OCI-LY7 (cell line): ENCODE measurements around the gene QRFPR. TPM values are rescaled to one million over a fixed set of nuclear protein-coding genes. Genes with fewer than 3 reads are reported as not detected.

Experiments used
- BruUV-seq: library from RNA; stranded (reverse); fragments of 400-500 nt; replicated peaks from 2 replicates; lab custom pipeline; 2021; lab: Mats Ljungman, UMichigan
- CTCF ChIA-PET: fragments of 300-600 bp; sonication (Branson Sonifier 250); formaldehyde crosslinking; loops from one replicate; lab custom pipeline; 2022; ENCODE audit warnings: antibody characterized with exemption; ENCODE audit not compliant: unreplicated experiment; lab: Charles Lee
- POLR2A ChIA-PET: fragments of 300-600 bp; sonication (Branson Sonifier 250); formaldehyde crosslinking; loops from one replicate; lab custom pipeline; 2022; ENCODE audit warnings: antibody characterized with exemption; lab: Charles Lee
- DNase-seq: peaks from one replicate; pipeline ENCODE4 v3.0.0-alpha.2; 2015; ENCODE audit warnings: low spot score
- H2AFZ ChIP-seq: fragments of 200-600 bp; sonication (generic), shearing (Covaris generic); 2 replicates; pipeline ENCODE4 v1.6.1; 2014; ENCODE audit warnings: mild to moderate bottlenecking, antibody characterized with exemption, low read length, moderate library complexity
- H3K27ac ChIP-seq: fragments of 200-600 bp; sonication (generic); 2 replicates; pipeline ENCODE4 v1.5.1; 2014; ENCODE audit warnings: mixed run types, low read depth, mild to moderate bottlenecking, moderate library complexity, low read length, inconsistent platforms; ENCODE audit not compliant: poor library complexity, severe bottlenecking
- H3K36me3 ChIP-seq: fragments of 200-600 bp; sonication (generic); 2 replicates; pipeline ENCODE4 v1.6.1; 2014; ENCODE audit warnings: mild to moderate bottlenecking, antibody characterized with exemption, low read length, moderate library complexity, mixed read lengths; ENCODE audit not compliant: insufficient read depth
- H3K4me1 ChIP-seq: fragments of 200-600 bp; sonication (generic); 2 replicates; pipeline ENCODE4 v1.5.1; 2014; ENCODE audit warnings: mild to moderate bottlenecking, low read length; ENCODE audit not compliant: insufficient read depth, poor library complexity, severe bottlenecking
- H3K4me2 ChIP-seq: fragments of 200-600 bp; sonication (generic); 2 replicates; pipeline ENCODE4 v1.6.1; 2014; ENCODE audit warnings: mild to moderate bottlenecking, low read length
- H3K4me3 ChIP-seq: fragments of 200-600 bp; sonication (generic); 2 replicates; pipeline ENCODE4 v1.5.1; 2014; ENCODE audit warnings: mild to moderate bottlenecking, low read depth, low read length; ENCODE audit not compliant: poor library complexity, severe bottlenecking
- H3K79me2 ChIP-seq: fragments of 200-600 bp; sonication (generic); 2 replicates; pipeline ENCODE4 v1.6.1; 2016; ENCODE audit warnings: low read depth, mild to moderate bottlenecking, low read length, moderate library complexity, mixed read lengths; ENCODE audit not compliant: insufficient read depth
- H3K9me2 ChIP-seq: fragments of 200-600 bp; sonication (generic); 2 replicates; pipeline ENCODE4 v1.6.1; 2016; ENCODE audit warnings: mild to moderate bottlenecking, low read length, mixed read lengths; ENCODE audit not compliant: insufficient read depth
- H3K9me3 ChIP-seq: fragments of 200-600 bp; sonication (generic); 2 replicates; pipeline ENCODE4 v1.6.1; 2014; ENCODE audit warnings: mild to moderate bottlenecking, mixed run types, low read length, mixed read lengths
- H4K20me1 ChIP-seq: fragments of 200-600 bp; sonication (generic); 2 replicates; pipeline ENCODE4 v1.6.1; 2014; ENCODE audit warnings: mild to moderate bottlenecking, antibody characterized with exemption, low read length, moderate library complexity, mixed read lengths; ENCODE audit not compliant: insufficient read depth
- EZH2phosphoT487 ChIP-seq: fragments of 200-600 bp; sonication (generic); IDR thresholded peaks from 2 replicates; pipeline ENCODE4 v1.6.1; 2018; ENCODE audit warnings: low read depth, borderline replicate concordance, mild to moderate bottlenecking, mixed run types, antibody characterized with exemption, low read length, moderate library complexity, mixed read lengths
- intact Hi-C: fragments of 100-400 bp; cut with micrococcal nuclease; formaldehyde crosslinking; loops from one replicate; pipeline ENCODE4 v1.10.0; 2022; ENCODE audit not compliant: unreplicated experiment
- total RNA-seq, 2 experiments: library from RNA; depleted of rRNA in 1 of 2; stranded (reverse); fragments of >200 nt in 1 of 2; shearing (Covaris generic) in 1 of 2; gene quantifications; 2 replicates each; pipeline ENCODE4 v1.2.3, GENCODE V29; 2014 to 2022
- TF ChIP-seq, protein P1 (sequence below): fragments of 200-600 bp; sonication (generic); conservative IDR thresholded peaks from 2 replicates; pipeline ENCODE4 v1.5.1; 2014; ENCODE audit warnings: mild to moderate bottlenecking, antibody characterized with exemption, low read length, moderate library complexity, mixed read lengths

Gene QRFPR
- total RNA-seq, 2 experiments from 2014 or later: not detected

DNA sequence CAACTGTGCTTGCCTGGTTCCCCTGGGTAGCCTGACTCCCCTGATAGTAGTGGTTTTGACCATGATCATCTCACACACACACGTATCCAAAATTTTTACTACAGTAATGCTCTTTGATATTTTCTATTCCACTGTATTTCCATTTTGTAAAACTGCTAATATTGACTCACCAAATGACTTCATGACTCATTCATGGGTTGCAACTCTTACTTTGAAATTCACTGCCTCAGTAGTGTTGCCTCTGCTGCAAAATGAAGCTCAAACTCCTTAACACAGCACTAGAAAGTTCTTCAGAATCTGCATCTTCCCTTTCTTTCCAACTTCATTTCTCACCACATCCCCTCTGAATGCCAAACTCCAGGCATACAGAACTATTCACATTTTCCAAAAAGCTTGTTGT lies 20.3 kb downstream of the QRFPR start:
- ChIA-PET CTCF (no interaction called here), POLR2A (interaction anchor here (0.5 to 0.8 kb wide), 2 partner anchors 49 to 1527 kb away, joined by 3 to 4 read pairs; no protein-coding TSS in a partner anchor)
- Histone ChIP-seq H3K4me1 (no peaks in the 10 kb centered on the region), H3K79me2 (no peaks in the 10 kb centered on the region), H3K27ac (no peak overlapping the region), H3K9me2 (no peaks in the 10 kb centered on the region), H3K36me3 (no peaks in the 10 kb centered on the region), H3K4me2 (no peak overlapping the region), H2AFZ (no peak overlapping the region), H3K9me3 (no peaks in the 10 kb centered on the region), H4K20me1 (no peaks in the 10 kb centered on the region), H3K4me3 (no peak overlapping the region)
- TF ChIP-seq, protein P1, sequence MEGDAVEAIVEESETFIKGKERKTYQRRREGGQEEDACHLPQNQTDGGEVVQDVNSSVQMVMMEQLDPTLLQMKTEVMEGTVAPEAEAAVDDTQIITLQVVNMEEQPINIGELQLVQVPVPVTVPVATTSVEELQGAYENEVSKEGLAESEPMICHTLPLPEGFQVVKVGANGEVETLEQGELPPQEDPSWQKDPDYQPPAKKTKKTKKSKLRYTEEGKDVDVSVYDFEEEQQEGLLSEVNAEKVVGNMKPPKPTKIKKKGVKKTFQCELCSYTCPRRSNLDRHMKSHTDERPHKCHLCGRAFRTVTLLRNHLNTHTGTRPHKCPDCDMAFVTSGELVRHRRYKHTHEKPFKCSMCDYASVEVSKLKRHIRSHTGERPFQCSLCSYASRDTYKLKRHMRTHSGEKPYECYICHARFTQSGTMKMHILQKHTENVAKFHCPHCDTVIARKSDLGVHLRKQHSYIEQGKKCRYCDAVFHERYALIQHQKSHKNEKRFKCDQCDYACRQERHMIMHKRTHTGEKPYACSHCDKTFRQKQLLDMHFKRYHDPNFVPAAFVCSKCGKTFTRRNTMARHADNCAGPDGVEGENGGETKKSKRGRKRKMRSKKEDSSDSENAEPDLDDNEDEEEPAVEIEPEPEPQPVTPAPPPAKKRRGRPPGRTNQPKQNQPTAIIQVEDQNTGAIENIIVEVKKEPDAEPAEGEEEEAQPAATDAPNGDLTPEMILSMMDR: no peak
- no peak for TF ChIP-seq EZH2phosphoT487
- no peak for DNase-seq
- BruUV-seq: no TSS peak
- intact Hi-C loops: no loop called here

DNA sequence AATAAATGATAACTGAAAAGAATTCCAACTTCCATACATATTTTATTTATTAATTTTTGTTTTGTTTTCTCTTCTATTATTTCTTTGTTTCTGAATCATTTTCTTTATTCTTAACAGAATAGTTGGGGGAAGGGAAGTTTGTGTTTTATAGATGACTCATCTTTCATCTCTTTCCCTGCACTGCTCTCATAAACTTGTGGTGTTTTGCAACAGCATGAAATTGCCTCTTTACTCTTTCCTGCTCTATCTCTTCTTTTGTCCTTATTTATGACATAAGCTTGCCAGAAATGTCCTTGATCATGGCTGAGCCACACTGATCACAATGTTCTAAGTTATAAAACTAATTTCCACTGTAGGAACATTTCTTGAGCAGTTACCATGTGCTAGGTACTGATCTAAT lies 22.3 kb downstream of the QRFPR start:
- Histone ChIP-seq H4K20me1 (no peaks in the 10 kb centered on the region), H3K79me2 (no peaks in the 10 kb centered on the region), H3K9me2 (no peaks in the 10 kb centered on the region), H3K9me3 (no peaks in the 10 kb centered on the region), H2AFZ (no peak overlapping the region), H3K4me1 (no peaks in the 10 kb centered on the region), H3K36me3 (no peaks in the 10 kb centered on the region), H3K4me3 (no peak overlapping the region), H3K27ac (no peak overlapping the region), H3K4me2 (no peak overlapping the region)
- TF ChIP-seq, protein P1: no peak
- no peak for TF ChIP-seq EZH2phosphoT487
- CTCF ChIA-PET: no interaction called here
- no peak for DNase-seq
- POLR2A ChIA-PET: no interaction called here
- BruUV-seq: no TSS peak
- intact Hi-C loops: no loop called here

DNA sequence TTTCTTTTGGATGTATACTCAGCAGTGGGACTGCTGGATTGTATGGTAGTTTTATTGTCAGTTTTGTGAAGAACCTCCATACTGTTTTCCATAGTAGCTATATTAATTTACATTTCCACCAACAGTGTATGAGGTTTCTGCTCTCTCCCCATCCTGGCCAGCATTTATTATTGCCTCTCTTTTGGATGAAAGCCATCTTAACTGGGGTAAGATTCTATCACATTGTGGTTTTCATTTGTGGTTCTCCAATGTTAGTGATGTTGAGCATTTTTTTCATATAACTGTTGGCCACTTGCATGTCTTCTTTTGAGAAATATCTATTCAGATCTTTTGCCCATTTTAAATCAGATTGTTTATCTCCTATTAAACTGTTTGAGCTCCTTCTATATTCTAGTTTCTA lies 27.6 kb downstream of the QRFPR start:
- no peak for DNase-seq
- no peaks in the 10 kb centered on the region for H3K4me1 ChIP-seq
- TF ChIP-seq, protein P1: no peak
- no peak for TF ChIP-seq EZH2phosphoT487
- ChIA-PET CTCF (no interaction called here), POLR2A (no interaction called here)
- BruUV-seq: no TSS peak
- H3K9me2 ChIP-seq: no peaks in the 10 kb centered on the region
- no peak overlapping the region for H2AFZ ChIP-seq
- H3K4me3 ChIP-seq: no peak overlapping the region
- no peak overlapping the region for H3K27ac ChIP-seq
- no peaks in the 10 kb centered on the region for H3K9me3 ChIP-seq
- H3K79me2 ChIP-seq: no peaks in the 10 kb centered on the region
- no peak overlapping the region for H3K4me2 ChIP-seq
- intact Hi-C loops: no loop called here
- H4K20me1 ChIP-seq: no peaks in the 10 kb centered on the region
- H3K36me3 ChIP-seq: no peaks in the 10 kb centered on the region
